Activated naive CD8-positive, alpha-beta T cell treated with anti-CD3 and anti-CD28 coated beads, Interleukin-2, amount 10 ng/mL, durations not matched to agents 7 days and 5 days (primary cell): Measurements from ENCODE around the gene GPBP1. TPM values are rescaled to one million over a fixed set of nuclear protein-coding genes. Genes with fewer than 3 reads are reported as not detected.
"Not testable (repeated sequence)": the region's sequence is repeated elsewhere in the genome, so short reads cannot be mapped to it uniquely, and the experiment has no call there.

Source experiments
- ATAC-seq: fragments of 150-1000 bp; cut with Tn5 transposase; one replicate; pipeline ENCODE4 v1.10.0; 2021; ENCODE audit warnings: low read depth, moderate library complexity
- POLR2A ChIA-PET: fragments of 350-600 bp; sonication (Branson Sonifier 250); formaldehyde crosslinking; loops from one replicate; lab custom pipeline; 2021; ENCODE audit warnings: antibody characterized with exemption; lab: Charles Lee
- DNase-seq: peaks from one replicate; pipeline ENCODE4 v3.0.0; 2021
- H3K27ac Mint-ChIP-seq: one replicate; pipeline ENCODE4 v1.8.0; 2022; ENCODE audit warnings: mild to moderate bottlenecking, mixed read lengths
- H3K27me3 Mint-ChIP-seq: one replicate; pipeline ENCODE4 v1.8.0; 2022; ENCODE audit warnings: mild to moderate bottlenecking, moderate library complexity, mixed read lengths
- H3K36me3 Mint-ChIP-seq: one replicate; pipeline ENCODE4 v1.8.0; 2021; ENCODE audit warnings: mild to moderate bottlenecking, mixed read lengths
- H3K4me1 Mint-ChIP-seq: one replicate; pipeline ENCODE4 v1.8.0; 2021; ENCODE audit warnings: mixed read lengths
- H3K4me3 Mint-ChIP-seq: one replicate; pipeline ENCODE4 v1.8.0; 2022; ENCODE audit warnings: mild to moderate bottlenecking, moderate library complexity, mixed read lengths
- H3K9me3 Mint-ChIP-seq: one replicate; pipeline ENCODE4 v1.8.0; 2021; ENCODE audit warnings: mixed read lengths
- total RNA-seq, 2 experiments: library from RNA; stranded (reverse); gene quantifications; one replicate each; pipeline ENCODE4 v1.2.3, GENCODE V29; 2021

Gene GPBP1, protein sequence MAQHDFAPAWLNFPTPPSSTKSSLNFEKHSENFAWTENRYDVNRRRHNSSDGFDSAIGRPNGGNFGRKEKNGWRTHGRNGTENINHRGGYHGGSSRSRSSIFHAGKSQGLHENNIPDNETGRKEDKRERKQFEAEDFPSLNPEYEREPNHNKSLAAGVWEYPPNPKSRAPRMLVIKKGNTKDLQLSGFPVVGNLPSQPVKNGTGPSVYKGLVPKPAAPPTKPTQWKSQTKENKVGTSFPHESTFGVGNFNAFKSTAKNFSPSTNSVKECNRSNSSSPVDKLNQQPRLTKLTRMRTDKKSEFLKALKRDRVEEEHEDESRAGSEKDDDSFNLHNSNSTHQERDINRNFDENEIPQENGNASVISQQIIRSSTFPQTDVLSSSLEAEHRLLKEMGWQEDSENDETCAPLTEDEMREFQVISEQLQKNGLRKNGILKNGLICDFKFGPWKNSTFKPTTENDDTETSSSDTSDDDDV
- 100 to 1,000 TPM; 107 to 112 TPM for total RNA-seq

DNA sequence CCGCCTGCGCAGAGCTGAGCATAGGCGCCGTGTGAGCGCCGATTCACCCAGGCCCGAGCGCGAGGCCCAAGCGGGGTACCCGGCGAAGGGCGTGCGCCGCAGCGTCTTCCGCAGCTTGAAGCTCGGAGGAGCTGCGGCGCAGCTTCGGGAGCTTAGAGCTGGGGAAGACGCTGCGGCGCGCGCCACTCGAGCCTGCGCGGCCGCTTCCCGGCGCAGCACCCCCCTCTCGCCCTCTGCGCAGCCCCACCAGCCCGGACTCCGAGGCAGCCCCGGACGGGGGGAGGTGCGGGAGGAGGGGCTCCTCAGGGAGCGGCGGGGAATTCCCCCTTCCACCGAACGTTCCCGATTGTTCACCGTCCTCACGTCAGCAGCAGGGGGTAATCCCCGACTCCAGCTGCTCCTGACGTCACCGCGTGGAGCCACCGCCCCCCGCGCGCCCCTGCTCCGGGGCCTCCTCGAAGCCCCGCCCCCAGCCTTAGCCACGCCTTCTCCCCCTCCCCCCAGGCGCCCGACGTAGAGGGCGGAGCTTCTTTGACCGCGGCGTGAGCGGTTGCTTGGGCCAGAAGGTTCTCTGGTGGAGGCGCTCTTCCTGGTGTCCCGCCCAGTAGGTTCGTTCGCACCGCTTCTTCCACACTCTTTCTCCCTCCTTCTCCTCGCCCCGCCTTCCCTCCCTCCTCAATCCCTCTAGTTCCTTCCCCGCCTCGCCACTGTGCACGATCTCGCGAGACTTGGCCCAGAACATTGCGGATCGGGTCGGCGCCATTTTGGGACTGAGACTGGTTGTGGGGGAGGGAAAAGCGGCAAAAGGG, at the start of gene GPBP1:
GPBP1 (plus strand) TSS at position 741 of the 809 bp plus-strand sequence. CDS start 40,072 bp downstream, outside the sequence.
- Mint-ChIP-seq H3K4me1 (peaks cover 23% of the 10 kb centered on the region), H3K27me3 (no peaks in the 10 kb centered on the region), H3K9me3 (no peaks in the 10 kb centered on the region), H3K36me3 (peaks cover 27% of the 10 kb centered on the region), H3K4me3 (peak within 1 kb of the TSS; percentile 98), H3K27ac (peak within 1 kb of the TSS; percentile 99)
- ATAC-seq: peak; percentile 78
- DNase-seq: peak; percentile 96
- POLR2A ChIA-PET: interaction anchor here (0.6 to 1.5 kb wide), 9 partner anchors 8 to 336 kb away, joined by 3 to 15 read pairs (median 4); partner anchors contain the start of gene SETD9

DNA sequence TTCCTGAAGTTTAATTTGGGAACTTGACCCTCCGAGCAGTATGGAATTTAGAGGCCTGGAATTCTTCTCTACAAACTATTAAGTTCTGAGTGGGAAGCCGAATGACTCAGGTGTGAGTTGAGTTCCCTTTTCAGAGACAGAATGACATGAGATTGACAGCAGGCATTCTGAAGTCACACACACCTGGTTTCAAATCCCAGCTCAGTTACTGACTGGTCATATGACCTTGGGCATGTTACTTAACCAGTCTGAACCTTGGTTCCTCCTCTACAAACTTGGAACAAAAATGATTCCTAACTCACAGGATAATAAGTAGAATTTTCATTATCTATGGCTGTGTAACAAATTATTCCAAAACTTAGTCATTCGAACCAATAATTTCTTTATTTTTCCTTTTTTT, 45.5 kb upstream of the GPBP1 start:
- Mint-ChIP-seq H3K4me3 (no peak overlapping the region), H3K4me1 (no peaks in the 10 kb centered on the region), H3K36me3 (no peaks in the 10 kb centered on the region), H3K27me3 (no peaks in the 10 kb centered on the region), H3K9me3 (peaks cover 4% of the 10 kb centered on the region), H3K27ac (no peak overlapping the region)
- DNase-seq (no peak), ATAC-seq (no peak)
- POLR2A ChIA-PET: no interaction called here

DNA sequence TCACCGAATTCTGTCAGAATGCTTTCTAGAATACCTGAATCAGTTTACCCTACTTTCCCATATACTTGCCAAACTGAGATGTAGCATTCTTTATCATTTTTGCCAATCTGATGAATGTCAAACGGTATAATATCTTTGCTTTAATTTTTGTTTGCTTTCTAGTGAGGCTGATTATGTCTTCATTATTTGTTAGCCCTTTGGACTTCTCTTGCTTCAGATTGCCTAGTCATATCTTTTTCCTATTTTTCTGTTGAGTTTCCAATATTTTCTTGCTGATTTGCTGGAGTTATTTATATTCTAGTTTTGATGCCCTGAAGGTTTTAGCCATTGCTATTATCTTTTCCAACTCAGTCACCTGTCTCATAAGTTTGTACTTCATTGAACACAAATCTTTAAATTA, 40.3 kb upstream of the GPBP1 start:
- Mint-ChIP-seq H3K9me3 (no peaks in the 10 kb centered on the region), H3K27me3 (peaks cover 7% of the 10 kb centered on the region), H3K27ac (no peak overlapping the region), H3K4me3 (no peak overlapping the region), H3K4me1 (no peaks in the 10 kb centered on the region), H3K36me3 (no peaks in the 10 kb centered on the region)
- ATAC-seq (no peak), DNase-seq (no peak)
- POLR2A ChIA-PET: no interaction called here

DNA sequence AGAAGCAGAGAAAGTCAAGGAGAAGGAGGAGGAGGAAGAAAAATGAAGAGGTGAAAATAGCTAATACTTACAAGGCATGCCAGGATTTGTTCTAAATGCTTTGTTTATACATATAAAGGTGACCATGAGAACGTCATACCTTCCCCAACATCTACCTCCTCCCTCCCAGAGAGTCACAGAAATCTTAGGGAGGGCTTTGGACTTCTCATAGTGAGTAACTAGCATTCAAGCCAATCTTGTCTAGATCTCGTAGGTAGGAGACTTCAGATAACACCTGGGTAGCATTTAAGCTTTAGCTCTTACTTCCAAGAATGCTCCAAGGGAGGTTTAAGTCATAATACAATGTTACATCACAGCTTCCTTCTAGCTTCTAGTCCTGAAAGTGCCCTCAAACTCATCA, 36.5 kb upstream of the GPBP1 start:
- no peaks in the 10 kb centered on the region for H3K9me3 Mint-ChIP-seq
- ATAC-seq (no peak), DNase-seq (no peak)
- POLR2A ChIA-PET: no interaction called here
- H3K4me1 Mint-ChIP-seq: no peaks in the 10 kb centered on the region
- no peak overlapping the region for H3K4me3 Mint-ChIP-seq
- H3K27me3 Mint-ChIP-seq: peaks cover 14% of the 10 kb centered on the region
- H3K36me3 Mint-ChIP-seq: no peaks in the 10 kb centered on the region
- no peak overlapping the region for H3K27ac Mint-ChIP-seq

DNA sequence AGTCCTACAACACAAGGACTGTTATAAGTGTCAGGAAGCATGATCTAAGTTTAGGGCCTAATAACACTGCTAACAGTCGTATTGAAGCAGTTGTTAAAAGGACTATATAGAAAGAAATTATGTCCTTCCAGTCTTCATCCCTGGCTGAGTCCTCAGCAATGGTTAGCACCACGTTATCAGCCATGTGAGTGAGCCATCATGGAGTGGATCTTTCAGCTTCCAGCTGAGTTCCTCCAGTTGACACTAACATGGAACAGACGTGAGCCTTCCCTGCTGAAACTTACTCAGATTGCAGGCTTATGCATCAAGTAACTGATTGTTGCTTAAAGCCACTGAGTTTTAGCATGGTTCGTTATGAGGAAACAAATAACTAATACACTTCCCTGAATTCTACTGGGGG, 21.5 kb upstream of the GPBP1 start:
- Mint-ChIP-seq H3K36me3 (peaks cover 2% of the 10 kb centered on the region), H3K4me3 (no peak overlapping the region), H3K9me3 (peaks cover 2% of the 10 kb centered on the region), H3K4me1 (peaks cover 2% of the 10 kb centered on the region), H3K27ac (no peak overlapping the region), H3K27me3 (no peaks in the 10 kb centered on the region)
- no peak for ATAC-seq
- no peak for DNase-seq
- POLR2A ChIA-PET: no interaction called here

DNA sequence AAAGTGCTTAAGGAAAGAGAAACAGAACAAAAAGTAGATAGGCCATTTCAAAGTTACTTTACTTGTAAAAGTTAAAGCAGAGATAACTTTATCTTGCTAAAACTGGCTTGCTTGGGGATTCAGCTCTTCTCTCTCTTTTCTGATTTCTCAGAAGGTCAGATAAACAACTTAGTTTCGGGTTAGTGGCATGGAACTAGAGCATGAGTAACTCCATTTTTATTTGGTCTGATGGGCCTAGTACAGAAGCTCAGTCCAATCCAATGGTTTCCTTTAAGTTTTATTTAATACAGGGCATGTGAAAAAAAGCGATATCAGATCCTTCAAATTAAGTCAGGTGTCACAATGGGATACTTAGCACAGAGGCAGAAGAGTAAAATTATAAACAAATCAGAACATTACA, 18.8 kb upstream of the GPBP1 start:
- no peak overlapping the region for H3K27ac Mint-ChIP-seq
- H3K4me1 Mint-ChIP-seq: no peaks in the 10 kb centered on the region
- H3K9me3 Mint-ChIP-seq: peaks cover 8% of the 10 kb centered on the region
- H3K4me3 Mint-ChIP-seq: no peak overlapping the region
- DNase-seq: no peak
- no peaks in the 10 kb centered on the region for H3K27me3 Mint-ChIP-seq
- H3K36me3 Mint-ChIP-seq: peaks cover 6% of the 10 kb centered on the region
- ATAC-seq: no peak
- POLR2A ChIA-PET: no interaction called here

DNA sequence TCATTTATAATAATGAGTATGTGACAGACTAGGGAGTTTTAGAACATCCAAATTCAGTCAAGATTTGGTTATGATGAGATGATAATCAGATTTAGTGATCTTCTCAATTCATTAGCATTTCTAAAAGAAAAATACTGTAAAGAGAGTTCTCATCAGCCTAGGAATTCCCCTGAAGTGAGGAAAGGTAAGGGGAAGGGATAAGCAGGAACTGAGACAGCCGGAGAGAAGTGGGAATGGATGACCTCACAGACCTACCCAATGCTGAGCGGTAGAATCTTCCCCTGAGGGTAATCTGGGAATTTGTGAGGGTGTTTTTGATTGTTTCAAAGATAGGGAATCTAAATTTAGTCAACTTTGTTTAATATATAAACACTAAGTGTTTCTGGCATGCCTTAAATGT, 16.7 kb upstream of the GPBP1 start:
- H3K9me3 Mint-ChIP-seq: peaks cover 8% of the 10 kb centered on the region
- DNase-seq (no peak), ATAC-seq (no peak)
- no peaks in the 10 kb centered on the region for H3K4me1 Mint-ChIP-seq
- H3K27me3 Mint-ChIP-seq: no peaks in the 10 kb centered on the region
- no peak overlapping the region for H3K4me3 Mint-ChIP-seq
- H3K27ac Mint-ChIP-seq: no peak overlapping the region
- peaks cover 6% of the 10 kb centered on the region for H3K36me3 Mint-ChIP-seq
- POLR2A ChIA-PET: interaction anchor here (0.5 to 0.6 kb wide), 2 partner anchors 19 to 1172 kb away, joined by 3 read pairs; no protein-coding TSS in a partner anchor

DNA sequence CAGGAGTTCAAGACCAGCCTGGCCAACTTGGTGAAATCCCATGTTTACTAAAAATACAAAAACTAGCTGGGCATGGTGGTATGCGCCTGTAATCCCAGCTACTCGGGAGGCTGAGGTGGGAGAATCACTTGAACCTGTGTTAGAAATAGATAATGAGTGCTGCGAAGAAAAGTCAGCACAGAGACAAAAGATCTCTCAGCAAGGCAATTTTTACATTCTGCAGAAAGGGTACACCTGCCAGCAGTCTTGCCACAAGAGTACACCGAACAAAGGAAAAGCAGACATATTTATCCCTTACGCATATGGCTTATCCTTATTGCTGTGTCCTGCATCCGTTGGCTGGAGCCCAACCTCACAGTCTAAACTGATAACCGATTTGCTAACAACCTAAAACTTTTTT, 16.2 kb upstream of the GPBP1 start:
- DNase-seq (no peak), ATAC-seq (no peak)
- Mint-ChIP-seq H3K4me3 (no peak overlapping the region), H3K9me3 (peaks cover 8% of the 10 kb centered on the region), H3K27ac (no peak overlapping the region), H3K4me1 (no peaks in the 10 kb centered on the region), H3K36me3 (peaks cover 6% of the 10 kb centered on the region), H3K27me3 (no peaks in the 10 kb centered on the region)
- POLR2A ChIA-PET: interaction anchor here (0.5 to 0.6 kb wide), 2 partner anchors 20 to 1172 kb away, joined by 3 read pairs; no protein-coding TSS in a partner anchor

DNA sequence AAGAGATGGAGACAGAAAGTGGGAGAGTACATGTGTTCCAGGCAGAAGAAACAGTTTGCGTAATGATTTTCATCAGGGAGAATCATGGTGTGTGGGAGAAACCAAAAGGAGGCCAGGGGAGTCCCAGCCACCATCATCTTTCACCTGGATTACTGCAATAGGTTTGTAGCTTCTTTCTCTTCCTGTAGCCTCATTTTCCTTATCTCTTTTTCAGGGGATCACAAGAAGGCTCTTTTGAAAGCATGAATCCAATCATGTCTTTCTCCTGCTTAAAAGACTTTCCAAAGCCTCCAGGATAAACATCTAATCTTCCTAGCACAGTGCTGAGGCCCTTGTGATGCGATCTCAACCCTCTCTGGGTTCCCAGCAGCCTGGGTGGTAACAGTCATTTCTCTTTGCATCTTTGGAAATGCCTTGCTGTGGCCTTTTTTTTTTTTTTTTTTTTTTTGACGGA, 10.3 kb upstream of the GPBP1 start:
- DNase-seq: no peak
- H3K36me3 Mint-ChIP-seq: no peaks in the 10 kb centered on the region
- H3K4me3 Mint-ChIP-seq: no peak overlapping the region
- POLR2A ChIA-PET: interaction anchor here (0.7 kb wide), 1 partner anchor 16 kb away, joined by 6 read pairs; no protein-coding TSS in a partner anchor
- H3K27ac Mint-ChIP-seq: no peak overlapping the region
- H3K9me3 Mint-ChIP-seq: no peaks in the 10 kb centered on the region
- no peak for ATAC-seq
- no peaks in the 10 kb centered on the region for H3K27me3 Mint-ChIP-seq
- H3K4me1 Mint-ChIP-seq: peaks cover 5% of the 10 kb centered on the region

DNA sequence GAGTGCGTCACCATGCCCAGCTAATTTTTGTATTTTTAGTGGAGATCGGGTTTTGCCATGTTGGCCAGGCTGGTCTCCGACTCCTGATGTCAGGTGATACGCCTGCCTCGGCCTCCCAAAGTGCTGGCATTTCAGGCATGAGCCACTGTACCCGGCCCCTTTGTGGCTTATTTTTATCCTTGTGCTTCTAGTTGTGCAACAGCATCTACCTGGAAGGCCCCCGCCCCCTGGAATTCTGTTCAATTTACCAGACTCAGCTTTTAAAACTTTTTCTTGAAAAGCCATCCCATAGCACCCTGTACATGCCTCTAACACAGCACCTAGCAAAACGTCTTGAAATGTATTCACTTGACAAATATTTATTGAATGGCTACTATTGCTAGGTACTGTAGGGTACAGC, 9.7 kb upstream of the GPBP1 start:
- Mint-ChIP-seq H3K27ac (no peak overlapping the region), H3K27me3 (no peaks in the 10 kb centered on the region), H3K4me3 (no peak overlapping the region), H3K36me3 (no peaks in the 10 kb centered on the region), H3K4me1 (peaks cover 5% of the 10 kb centered on the region), H3K9me3 (no peaks in the 10 kb centered on the region)
- DNase-seq: no peak
- ATAC-seq: no peak
- POLR2A ChIA-PET: interaction anchor here (0.7 kb wide), 1 partner anchor 15 kb away, joined by 6 read pairs; no protein-coding TSS in a partner anchor

DNA sequence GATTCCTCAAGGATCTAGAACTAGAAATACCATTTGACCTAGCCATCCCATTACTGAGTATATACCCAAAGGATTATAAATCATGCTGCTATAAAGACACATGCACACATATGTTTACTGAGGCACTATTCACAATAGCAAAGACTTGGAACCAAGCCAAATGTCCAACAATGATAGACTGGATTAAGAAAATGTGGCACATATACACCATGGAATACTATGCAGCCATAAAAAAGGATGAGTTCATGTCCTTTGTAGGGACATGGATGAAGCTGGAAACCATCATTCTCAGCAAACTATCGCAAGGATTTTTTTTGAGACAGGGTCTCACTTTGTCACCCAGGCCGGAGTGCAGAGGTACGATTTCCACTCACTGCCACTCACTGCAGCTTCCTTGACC, 8.7 kb upstream of the GPBP1 start:
- H3K4me3 Mint-ChIP-seq, H3K27me3 Mint-ChIP-seq, H3K36me3 Mint-ChIP-seq, ATAC-seq, H3K4me1 Mint-ChIP-seq, DNase-seq, H3K27ac Mint-ChIP-seq, H3K9me3 Mint-ChIP-seq: not testable (repeated sequence)
- POLR2A ChIA-PET: interaction anchor here (1.2 kb wide), 1 partner anchor 8 kb away, joined by 3 read pairs; no protein-coding TSS in a partner anchor

DNA sequence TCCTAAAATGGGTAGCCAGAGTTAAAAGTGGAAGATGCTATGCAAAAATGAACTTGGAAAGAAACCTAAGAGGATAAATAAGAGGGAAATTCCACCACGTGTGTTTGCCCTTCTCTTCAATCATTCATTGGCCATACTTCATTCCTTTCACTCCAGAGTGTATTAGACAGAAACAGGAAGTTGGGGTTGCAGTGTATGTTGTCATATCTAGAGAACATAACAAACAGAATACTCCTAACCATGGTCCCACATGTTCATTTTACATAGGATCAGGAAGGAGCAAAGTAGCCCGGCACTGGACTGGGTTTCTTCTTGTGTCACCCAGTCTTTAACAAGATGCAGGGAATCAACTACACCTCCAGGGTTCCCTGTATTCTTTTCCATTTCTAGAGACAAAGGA, 7.6 kb upstream of the GPBP1 start:
- POLR2A ChIA-PET: interaction anchor here (0.8 to 1.2 kb wide), 2 partner anchors 7 to 22 kb away, joined by 3 read pairs; no protein-coding TSS in a partner anchor
- no peaks in the 10 kb centered on the region for H3K9me3 Mint-ChIP-seq
- ATAC-seq (no peak), DNase-seq (no peak)
- H3K36me3 Mint-ChIP-seq: no peaks in the 10 kb centered on the region
- no peak overlapping the region for H3K4me3 Mint-ChIP-seq
- H3K4me1 Mint-ChIP-seq: peaks cover 5% of the 10 kb centered on the region
- no peak overlapping the region for H3K27ac Mint-ChIP-seq
- H3K27me3 Mint-ChIP-seq: no peaks in the 10 kb centered on the region

DNA sequence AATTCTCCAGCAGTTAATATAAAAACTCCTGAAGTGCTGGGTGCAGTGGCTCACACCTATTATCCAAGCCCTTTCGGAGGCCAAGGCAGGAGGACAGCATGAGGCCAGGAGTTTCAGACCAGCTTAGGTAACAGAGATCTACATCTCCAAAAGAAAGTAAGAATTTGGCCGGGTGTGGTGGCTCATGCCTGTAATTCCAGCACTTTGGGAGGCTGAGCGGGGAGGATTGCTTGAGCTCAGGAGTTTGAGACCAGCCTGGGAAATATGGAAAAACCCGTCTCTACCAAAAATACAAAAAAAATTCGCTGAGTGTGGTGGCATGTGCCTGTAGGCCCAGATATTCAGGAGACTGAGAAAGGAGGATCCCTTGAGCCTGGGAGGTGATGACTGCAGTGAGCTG, 6.7 kb upstream of the GPBP1 start:
- DNase-seq (no peak), ATAC-seq (no peak)
- Mint-ChIP-seq H3K4me3 (no peak overlapping the region), H3K36me3 (no peaks in the 10 kb centered on the region), H3K4me1 (peaks cover 9% of the 10 kb centered on the region), H3K27me3 (no peaks in the 10 kb centered on the region), H3K27ac (no peak overlapping the region), H3K9me3 (no peaks in the 10 kb centered on the region)
- POLR2A ChIA-PET: no interaction called here
